Colonic mucosa (tissue), 4 donors: ENCODE measurements around the gene CCT5. TPM values are rescaled to one million over a fixed set of nuclear protein-coding genes. Genes with fewer than 3 reads are reported as not detected.

Experiments used
- DNase-seq: peaks from one replicate; pipeline ENCODE4 v3.0.0-alpha.2; 2020
- H3K27ac ChIP-seq: fragments of 200-600 bp; one replicate; pipeline ENCODE4 v1.8.0; 2021
- H3K27me3 ChIP-seq: fragments of 200-600 bp; one replicate; pipeline ENCODE4 v1.8.0; 2021
- H3K36me3 ChIP-seq: fragments of 200-600 bp; one replicate; pipeline ENCODE4 v1.8.0; 2021
- H3K4me1 ChIP-seq: fragments of 200-600 bp; one replicate; pipeline ENCODE4 v1.8.0; 2021; ENCODE audit warnings: mild to moderate bottlenecking
- H3K4me3 ChIP-seq: fragments of 200-600 bp; one replicate; pipeline ENCODE4 v1.8.0; 2021
- H3K9ac ChIP-seq, 2 donors: one replicate each; pipeline ENCODE4 v1.7.0; 2013; ENCODE audit warnings: control low read depth in 2 of 2, low read depth in 2 of 2, low read length in 2 of 2
- H3K9me3 ChIP-seq: fragments of 200-600 bp; one replicate; pipeline ENCODE4 v1.8.0; 2021
- CTCF ChIP-seq: fragments of 200-600 bp; IDR thresholded peaks from one replicate; pipeline ENCODE4 v1.8.0; 2022; ENCODE audit warnings: antibody characterized with exemption, mild to moderate bottlenecking
- intact Hi-C: fragments of 100-400 bp; cut with DNase I; formaldehyde crosslinking; loops from one replicate; pipeline ENCODE4 v1.14.1; 2022
- total RNA-seq, 2 donors: library from RNA; stranded (reverse); fragmentation: NEBNext Ultra II Directional in 1 of 2; extraction: Animal tissue kit (Norgen Biotek cat#: 25700) in 1 of 2; gene quantifications; one replicate each; pipeline ENCODE4 v1.2.1, GENCODE V29; 2021
- donor health status: healthy.
- donor health status: DM: no; HTN: no; CAD: no.
- donor health status: DM: no; HTN: no; CAD: no.

Gene CCT5
- total RNA-seq, 2 donors from 2014 or later, result 156 to 341 TPM

DNA sequence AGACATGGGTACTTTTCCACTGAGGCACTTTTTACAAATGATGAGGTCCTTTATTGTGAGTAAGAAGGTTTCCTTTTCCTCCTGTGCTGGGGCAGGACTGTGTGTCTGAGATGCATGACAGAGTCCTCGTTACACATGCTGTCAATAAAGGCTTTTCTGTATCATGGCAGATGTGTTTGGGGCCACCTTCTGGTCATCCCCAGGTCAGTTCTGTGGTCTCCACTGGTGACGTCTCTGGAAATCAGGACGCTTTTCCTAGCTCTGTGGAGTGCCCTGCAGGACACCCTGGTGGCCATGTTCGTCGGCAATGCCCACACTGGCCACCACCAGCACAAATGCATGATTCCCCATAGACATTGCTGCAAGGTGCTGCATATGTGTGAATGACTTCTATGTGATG lies 54.9 kb downstream of the CCT5 start:
- no peak overlapping the region for H3K4me3 ChIP-seq
- H3K4me1 ChIP-seq, result peaks cover 6% of the 10 kb centered on the region
- H3K9ac ChIP-seq, result peak overlapping the region in 1 of 2 donors; percentile 77
- intact Hi-C loops, result no loop called here
- H3K27me3 ChIP-seq, result no peaks in the 10 kb centered on the region
- no peak for DNase-seq
- H3K9me3 ChIP-seq, result no peaks in the 10 kb centered on the region
- no peak for TF ChIP-seq CTCF
- no peaks in the 10 kb centered on the region for H3K36me3 ChIP-seq
- H3K27ac ChIP-seq, result peak overlapping the region; percentile 94

DNA sequence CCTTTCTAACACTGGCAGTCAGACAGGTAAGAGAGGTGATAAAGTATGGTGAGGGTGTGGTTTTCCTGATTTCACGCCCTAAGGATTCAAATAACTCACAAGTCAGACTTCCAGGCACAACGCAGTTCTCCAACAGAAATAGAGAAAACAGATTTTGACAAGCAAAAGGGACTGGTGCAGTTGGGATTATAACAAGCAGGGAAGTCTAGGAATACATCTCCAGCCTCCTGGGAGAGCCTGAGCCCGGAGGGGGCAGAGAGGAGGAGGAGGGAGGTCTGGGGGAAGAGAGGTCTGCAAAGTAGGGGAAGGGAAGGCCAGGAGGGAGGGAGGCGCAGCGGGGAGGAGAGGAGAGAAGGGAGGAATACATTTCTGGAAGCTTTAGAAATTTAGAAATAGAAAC lies 56.0 kb downstream of the CCT5 start:
- H3K9ac ChIP-seq, result peak overlapping the region; percentile 40 to 90
- peaks cover 6% of the 10 kb centered on the region for H3K4me1 ChIP-seq
- H3K36me3 ChIP-seq, result no peaks in the 10 kb centered on the region
- peak overlapping the region; percentile 94 for H3K27ac ChIP-seq
- peak; percentile 44 for DNase-seq
- H3K4me3 ChIP-seq, result peak overlapping the region; percentile 56
- TF ChIP-seq CTCF, result no peak
- no peaks in the 10 kb centered on the region for H3K9me3 ChIP-seq
- intact Hi-C loops, result no loop called here
- H3K27me3 ChIP-seq, result no peaks in the 10 kb centered on the region

- H3K4me1 ChIP-seq, result peaks cover 6% of the 10 kb centered on the region
- H3K27ac ChIP-seq, result peak overlapping the region; percentile 94
- H3K4me3 ChIP-seq, result peak overlapping the region; percentile 56
- intact Hi-C loops, result no loop called here
- TF ChIP-seq CTCF, result no peak
- DNase-seq, result peak; percentile 38
- no peaks in the 10 kb centered on the region for H3K27me3 ChIP-seq
- H3K36me3 ChIP-seq, result no peaks in the 10 kb centered on the region
- H3K9ac ChIP-seq, result peak overlapping the region; percentile 80 to 90
- no peaks in the 10 kb centered on the region for H3K9me3 ChIP-seq
Observed at GRCh38 chr5:10306806-10307205, 56.7 kb downstream of the CCT5 start.

- Histone ChIP-seq H3K27me3 (no peaks in the 10 kb centered on the region), H3K9ac (peak within 1 kb of the TSS; percentile 80 to 90), H3K36me3 (no peaks in the 10 kb centered on the region), H3K9me3 (no peaks in the 10 kb centered on the region), H3K27ac (peak within 1 kb of the TSS; percentile 94), H3K4me3 (peak within 1 kb of the TSS; percentile 56), H3K4me1 (peaks cover 6% of the 10 kb centered on the region)
- DNase-seq, result peak; percentile 87
- no peak for TF ChIP-seq CTCF
- intact Hi-C loops, result no loop called here
Observed at GRCh38 chr5:10307206-10308148, 57.4 kb downstream of the CCT5 start, which contains the start of gene CMBL. Gene CMBL (minus strand): TSS chr5:10307902. CDS start chr5:10290762, 17,140 bp downstream.

GRCh38 chr5:10308844-10309243 lies 58.8 kb downstream of the CCT5 start:
- intact Hi-C loops, result no loop called here
- H3K4me3 ChIP-seq, result no peak overlapping the region
- no peak overlapping the region for H3K27ac ChIP-seq
- TF ChIP-seq CTCF, result no peak
- H3K9ac ChIP-seq, result no peak overlapping the region
- no peak for DNase-seq
- H3K9me3 ChIP-seq, result no peaks in the 10 kb centered on the region
- no peaks in the 10 kb centered on the region for H3K36me3 ChIP-seq
- H3K4me1 ChIP-seq, result peaks cover 6% of the 10 kb centered on the region
- no peaks in the 10 kb centered on the region for H3K27me3 ChIP-seq
